ENCODE data around the gene TYW3.

DNA sequence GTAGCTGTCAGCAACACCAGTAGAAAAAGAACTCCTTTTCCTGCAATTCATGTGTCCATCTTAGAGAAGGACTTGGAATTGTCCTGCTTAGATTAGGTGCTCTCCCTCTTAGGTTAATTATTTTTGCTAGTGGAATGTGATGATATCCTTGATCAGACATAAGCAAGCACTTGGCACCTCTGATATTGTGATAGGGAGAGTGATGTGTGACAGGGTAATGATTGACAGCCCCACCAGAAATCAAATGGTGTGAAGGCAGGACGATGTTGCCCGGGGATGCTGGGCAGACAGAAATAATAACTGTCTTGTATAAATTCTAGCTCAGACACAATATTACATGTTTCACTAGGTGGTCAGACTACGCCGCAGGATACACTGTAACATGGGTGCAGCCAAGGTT is 4.4 kb downstream of the TYW3 start:
- TF ChIP-seq BRCA1 (IDR thresholded peaks at IDR 0.05; ENCODE audit: low read depth, low read length) (no peak), ZNF274 (IDR thresholded peaks at IDR 0.05; ENCODE audit: borderline replicate concordance, extremely low read depth, low read length) (no peak), TBP (IDR thresholded peaks at IDR 0.05; ENCODE audit: low read depth, low read length) (no peak), TAF7 (optimal IDR thresholded peaks at IDR 0.05; ENCODE audit: borderline replicate concordance, low read depth, low read length) (no peak), MAFK (IDR thresholded peaks at IDR 0.05; ENCODE audit: low read depth, low read length) (no peak), POLR2A (IDR thresholded peaks at IDR 0.05; ENCODE audit: control extremely low read depth in 1 of 2, low read depth in 2 of 2, low read length in 2 of 2) (no peak), EZH2 (IDR thresholded peaks at IDR 0.05; ENCODE audit: low read depth, low read length, severe bottlenecking) (no peak), GABPA (IDR thresholded peaks at IDR 0.05; ENCODE audit: borderline replicate concordance, insufficient read depth, low read length) (no peak)
- TF ChIP-seq, protein P1, sequence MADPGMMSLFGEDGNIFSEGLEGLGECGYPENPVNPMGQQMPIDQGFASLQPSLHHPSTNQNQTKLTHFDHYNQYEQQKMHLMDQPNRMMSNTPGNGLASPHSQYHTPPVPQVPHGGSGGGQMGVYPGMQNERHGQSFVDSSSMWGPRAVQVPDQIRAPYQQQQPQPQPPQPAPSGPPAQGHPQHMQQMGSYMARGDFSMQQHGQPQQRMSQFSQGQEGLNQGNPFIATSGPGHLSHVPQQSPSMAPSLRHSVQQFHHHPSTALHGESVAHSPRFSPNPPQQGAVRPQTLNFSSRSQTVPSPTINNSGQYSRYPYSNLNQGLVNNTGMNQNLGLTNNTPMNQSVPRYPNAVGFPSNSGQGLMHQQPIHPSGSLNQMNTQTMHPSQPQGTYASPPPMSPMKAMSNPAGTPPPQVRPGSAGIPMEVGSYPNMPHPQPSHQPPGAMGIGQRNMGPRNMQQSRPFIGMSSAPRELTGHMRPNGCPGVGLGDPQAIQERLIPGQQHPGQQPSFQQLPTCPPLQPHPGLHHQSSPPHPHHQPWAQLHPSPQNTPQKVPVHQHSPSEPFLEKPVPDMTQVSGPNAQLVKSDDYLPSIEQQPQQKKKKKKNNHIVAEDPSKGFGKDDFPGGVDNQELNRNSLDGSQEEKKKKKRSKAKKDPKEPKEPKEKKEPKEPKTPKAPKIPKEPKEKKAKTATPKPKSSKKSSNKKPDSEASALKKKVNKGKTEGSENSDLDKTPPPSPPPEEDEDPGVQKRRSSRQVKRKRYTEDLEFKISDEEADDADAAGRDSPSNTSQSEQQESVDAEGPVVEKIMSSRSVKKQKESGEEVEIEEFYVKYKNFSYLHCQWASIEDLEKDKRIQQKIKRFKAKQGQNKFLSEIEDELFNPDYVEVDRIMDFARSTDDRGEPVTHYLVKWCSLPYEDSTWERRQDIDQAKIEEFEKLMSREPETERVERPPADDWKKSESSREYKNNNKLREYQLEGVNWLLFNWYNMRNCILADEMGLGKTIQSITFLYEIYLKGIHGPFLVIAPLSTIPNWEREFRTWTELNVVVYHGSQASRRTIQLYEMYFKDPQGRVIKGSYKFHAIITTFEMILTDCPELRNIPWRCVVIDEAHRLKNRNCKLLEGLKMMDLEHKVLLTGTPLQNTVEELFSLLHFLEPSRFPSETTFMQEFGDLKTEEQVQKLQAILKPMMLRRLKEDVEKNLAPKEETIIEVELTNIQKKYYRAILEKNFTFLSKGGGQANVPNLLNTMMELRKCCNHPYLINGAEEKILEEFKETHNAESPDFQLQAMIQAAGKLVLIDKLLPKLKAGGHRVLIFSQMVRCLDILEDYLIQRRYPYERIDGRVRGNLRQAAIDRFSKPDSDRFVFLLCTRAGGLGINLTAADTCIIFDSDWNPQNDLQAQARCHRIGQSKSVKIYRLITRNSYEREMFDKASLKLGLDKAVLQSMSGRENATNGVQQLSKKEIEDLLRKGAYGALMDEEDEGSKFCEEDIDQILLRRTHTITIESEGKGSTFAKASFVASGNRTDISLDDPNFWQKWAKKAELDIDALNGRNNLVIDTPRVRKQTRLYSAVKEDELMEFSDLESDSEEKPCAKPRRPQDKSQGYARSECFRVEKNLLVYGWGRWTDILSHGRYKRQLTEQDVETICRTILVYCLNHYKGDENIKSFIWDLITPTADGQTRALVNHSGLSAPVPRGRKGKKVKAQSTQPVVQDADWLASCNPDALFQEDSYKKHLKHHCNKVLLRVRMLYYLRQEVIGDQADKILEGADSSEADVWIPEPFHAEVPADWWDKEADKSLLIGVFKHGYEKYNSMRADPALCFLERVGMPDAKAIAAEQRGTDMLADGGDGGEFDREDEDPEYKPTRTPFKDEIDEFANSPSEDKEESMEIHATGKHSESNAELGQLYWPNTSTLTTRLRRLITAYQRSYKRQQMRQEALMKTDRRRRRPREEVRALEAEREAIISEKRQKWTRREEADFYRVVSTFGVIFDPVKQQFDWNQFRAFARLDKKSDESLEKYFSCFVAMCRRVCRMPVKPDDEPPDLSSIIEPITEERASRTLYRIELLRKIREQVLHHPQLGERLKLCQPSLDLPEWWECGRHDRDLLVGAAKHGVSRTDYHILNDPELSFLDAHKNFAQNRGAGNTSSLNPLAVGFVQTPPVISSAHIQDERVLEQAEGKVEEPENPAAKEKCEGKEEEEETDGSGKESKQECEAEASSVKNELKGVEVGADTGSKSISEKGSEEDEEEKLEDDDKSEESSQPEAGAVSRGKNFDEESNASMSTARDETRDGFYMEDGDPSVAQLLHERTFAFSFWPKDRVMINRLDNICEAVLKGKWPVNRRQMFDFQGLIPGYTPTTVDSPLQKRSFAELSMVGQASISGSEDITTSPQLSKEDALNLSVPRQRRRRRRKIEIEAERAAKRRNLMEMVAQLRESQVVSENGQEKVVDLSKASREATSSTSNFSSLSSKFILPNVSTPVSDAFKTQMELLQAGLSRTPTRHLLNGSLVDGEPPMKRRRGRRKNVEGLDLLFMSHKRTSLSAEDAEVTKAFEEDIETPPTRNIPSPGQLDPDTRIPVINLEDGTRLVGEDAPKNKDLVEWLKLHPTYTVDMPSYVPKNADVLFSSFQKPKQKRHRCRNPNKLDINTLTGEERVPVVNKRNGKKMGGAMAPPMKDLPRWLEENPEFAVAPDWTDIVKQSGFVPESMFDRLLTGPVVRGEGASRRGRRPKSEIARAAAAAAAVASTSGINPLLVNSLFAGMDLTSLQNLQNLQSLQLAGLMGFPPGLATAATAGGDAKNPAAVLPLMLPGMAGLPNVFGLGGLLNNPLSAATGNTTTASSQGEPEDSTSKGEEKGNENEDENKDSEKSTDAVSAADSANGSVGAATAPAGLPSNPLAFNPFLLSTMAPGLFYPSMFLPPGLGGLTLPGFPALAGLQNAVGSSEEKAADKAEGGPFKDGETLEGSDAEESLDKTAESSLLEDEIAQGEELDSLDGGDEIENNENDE (IDR thresholded peaks at IDR 0.05; ENCODE audit: insufficient replicate concordance, low read length) = no peak
- TF ChIP-seq, protein P2, sequence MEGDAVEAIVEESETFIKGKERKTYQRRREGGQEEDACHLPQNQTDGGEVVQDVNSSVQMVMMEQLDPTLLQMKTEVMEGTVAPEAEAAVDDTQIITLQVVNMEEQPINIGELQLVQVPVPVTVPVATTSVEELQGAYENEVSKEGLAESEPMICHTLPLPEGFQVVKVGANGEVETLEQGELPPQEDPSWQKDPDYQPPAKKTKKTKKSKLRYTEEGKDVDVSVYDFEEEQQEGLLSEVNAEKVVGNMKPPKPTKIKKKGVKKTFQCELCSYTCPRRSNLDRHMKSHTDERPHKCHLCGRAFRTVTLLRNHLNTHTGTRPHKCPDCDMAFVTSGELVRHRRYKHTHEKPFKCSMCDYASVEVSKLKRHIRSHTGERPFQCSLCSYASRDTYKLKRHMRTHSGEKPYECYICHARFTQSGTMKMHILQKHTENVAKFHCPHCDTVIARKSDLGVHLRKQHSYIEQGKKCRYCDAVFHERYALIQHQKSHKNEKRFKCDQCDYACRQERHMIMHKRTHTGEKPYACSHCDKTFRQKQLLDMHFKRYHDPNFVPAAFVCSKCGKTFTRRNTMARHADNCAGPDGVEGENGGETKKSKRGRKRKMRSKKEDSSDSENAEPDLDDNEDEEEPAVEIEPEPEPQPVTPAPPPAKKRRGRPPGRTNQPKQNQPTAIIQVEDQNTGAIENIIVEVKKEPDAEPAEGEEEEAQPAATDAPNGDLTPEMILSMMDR (IDR thresholded peaks at IDR 0.05; ENCODE audit: control extremely low read depth in 1 of 3, insufficient read depth in 1 of 3, low read depth in 1 of 3, low read length in 3 of 3) = no peak
- TF ChIP-seq, protein P3, sequence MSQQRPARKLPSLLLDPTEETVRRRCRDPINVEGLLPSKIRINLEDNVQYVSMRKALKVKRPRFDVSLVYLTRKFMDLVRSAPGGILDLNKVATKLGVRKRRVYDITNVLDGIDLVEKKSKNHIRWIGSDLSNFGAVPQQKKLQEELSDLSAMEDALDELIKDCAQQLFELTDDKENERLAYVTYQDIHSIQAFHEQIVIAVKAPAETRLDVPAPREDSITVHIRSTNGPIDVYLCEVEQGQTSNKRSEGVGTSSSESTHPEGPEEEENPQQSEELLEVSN (IDR thresholded peaks at IDR 0.05) = no peak
